HG03565 (cell line): ENCODE measurements around the gene DCLRE1A.

Experiments used
- ATAC-seq: cut with Tn5 transposase; IDR thresholded peaks from one replicate; pipeline ENCODE4 v1.9.1; 2021; ENCODE audit warnings: mild to moderate bottlenecking, moderate library complexity; ENCODE audit not compliant: unreplicated experiment

Gene DCLRE1A

DNA sequence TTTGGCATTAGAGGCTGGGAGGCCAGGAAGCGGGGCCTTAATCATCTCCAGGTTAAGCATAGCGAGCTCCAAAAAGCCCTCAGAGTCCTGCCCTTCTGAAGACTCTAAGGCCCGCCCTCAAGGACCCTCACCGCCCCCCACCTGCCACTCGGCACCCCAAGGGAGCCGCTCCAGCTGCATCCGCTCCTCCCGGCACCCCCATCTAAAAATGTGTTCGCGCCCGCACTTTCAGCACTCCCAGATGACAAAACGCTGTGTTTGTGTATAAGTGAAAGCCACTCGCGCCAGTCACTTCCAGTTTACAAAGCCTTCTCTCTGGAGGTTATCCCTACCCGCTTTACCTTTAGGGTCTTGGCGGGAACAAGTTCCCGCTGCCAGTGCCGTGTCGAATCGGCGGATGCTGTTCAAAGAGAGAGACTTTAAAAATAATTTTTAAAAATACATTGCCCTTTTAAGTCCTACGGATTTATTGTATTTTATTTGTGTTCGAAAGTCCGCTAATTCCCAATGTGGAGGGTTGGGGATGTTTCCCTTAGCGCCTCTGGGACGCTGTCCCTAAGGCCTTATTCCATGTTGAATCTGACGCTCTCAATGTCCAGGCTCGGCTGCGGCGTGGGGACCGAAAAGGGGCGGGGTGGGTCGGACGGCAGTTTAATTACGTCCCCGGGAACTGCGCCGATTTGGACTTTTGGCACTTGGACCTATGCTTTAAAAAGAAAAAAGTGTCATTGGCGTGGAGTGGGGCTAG lies at the start of gene DCLRE1A, which contains the start of gene NHLRC2:
TSS of gene DCLRE1A (minus strand) at position 70 of the 748 bp plus-strand sequence. CDS start 900 bp downstream, outside the sequence.
TSS of gene NHLRC2 (plus strand) at position 649 of the 748 bp plus-strand sequence. CDS start 212 bp downstream, outside the sequence.
- ATAC-seq, result no peak

DNA sequence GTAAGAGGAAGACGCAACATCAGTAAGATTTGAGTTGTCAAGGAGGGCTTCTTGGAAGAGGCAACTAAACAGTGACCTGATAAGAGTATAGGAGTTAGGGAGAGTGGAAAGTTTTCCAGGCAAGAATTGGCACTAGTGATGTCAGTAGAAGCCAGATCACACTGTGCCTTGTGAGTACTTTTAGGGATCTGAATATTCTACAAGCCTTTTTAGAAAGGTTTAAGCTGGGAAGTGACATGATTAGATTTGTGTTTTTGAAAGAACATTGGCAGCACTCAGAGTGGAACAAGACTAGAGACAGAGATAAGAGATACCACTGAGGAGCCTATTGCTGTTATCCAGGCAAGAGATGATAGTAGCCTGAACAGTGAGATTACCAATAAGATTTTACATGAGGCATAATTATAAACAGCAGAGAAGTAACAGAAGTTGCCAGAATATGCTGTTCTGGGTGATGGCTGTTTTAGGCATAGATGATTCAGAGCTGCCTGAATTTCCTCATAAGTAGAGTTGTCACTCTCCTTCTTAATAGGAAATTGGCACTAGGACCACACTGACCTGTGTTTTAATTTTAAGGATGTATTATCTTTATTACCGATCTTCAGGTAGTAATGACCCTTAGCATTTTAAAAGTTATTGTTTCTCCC lies 46.2 kb upstream of the DCLRE1A start:
- ATAC-seq, result no peak

DNA sequence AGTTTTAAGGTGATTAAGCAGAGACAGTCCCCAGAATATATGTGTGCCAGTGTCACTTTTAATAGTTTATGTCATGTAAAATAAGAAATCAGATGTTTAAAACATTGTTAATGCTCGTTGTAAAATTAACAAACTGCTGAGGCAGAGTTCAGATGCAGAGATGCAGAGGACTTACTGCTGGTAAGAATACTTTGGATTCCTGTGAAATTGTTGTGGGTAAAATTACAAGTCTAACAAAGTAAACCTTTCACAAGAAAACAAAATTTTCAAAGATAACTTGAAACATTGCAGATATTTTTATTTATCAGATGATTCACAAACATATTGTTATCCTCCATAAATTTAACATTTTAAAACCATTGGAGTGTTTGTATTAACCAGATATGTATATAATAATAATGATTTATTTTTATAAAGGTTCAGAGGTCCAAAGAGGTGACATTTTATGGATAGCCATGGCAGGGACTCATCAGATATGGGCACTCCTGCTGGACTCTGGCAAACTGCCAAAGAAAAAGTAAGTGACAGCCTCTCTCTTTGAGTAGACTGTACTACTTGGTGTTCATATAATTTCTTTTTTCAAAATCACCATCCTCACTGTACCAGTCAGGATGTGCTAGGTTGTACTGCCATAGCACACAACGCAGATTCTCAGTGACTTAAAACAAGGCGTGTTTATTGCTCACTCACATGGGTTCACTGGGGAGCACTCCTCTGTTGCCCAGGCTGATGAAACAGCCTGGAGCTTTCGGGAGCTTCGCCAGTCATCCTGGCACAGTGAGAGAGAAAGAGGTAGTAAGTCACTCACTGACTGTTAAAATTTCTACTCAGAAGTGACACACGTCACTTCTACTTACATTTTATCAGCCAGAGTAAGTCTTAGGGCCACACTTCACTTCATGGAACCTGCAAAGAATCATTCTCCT lies 44.1 kb upstream of the DCLRE1A start:
- ATAC-seq, result no peak

DNA sequence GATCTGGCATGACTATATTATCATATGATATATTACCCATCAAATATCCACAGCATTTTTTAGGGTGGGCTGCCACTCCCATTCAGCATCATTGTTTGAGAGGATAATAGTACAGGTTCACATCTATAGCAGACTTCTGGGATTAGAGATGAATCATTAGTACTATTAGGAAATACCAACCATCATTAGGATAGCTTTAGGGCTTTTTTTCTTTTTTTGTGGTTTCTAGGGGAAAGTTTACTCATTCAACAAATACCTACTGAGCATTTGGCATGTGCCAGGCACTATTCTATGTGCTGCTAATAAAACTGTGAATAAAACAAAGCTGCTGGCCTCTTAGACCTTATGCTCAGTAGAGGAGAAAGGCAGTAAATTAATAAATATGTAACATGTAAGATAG lies 41.1 kb upstream of the DCLRE1A start:
- no peak for ATAC-seq

DNA sequence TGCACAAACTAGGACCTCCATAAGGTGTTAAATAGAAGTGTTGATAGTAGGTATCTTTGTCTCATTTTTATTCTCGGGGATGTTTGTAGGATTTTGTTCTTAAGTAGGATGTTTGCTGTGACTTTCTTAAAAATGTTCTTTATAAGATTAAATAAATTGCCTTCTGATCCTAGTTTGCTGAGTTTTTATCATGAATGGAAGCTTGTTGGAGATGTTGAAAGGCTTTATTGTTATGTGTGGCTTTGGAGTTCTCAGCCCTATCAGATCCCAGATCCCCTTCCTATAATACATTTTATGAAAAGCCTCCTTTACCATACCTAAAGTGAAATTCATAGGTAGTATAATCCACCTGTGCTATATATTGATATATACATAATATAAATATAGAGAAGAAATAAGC lies 40.7 kb upstream of the DCLRE1A start:
- no peak for ATAC-seq

DNA sequence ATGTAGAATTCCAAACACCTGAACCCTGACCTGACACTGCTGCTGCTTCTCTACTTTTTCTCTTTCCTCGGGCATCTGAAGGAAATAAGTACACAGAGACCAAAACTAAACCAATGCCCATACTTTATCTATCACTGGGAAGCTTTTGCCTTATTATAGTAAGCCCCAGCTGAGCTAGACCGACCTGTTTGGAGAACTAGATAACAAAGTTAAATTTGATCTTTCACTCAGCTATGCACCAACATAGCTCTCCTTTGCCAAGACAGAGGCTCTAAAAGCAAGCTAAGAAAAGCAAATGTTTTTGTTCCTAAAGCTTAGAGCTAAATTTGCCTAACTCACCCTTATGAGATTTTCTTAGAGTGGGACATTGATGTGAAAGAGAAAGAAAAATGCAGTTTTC lies 39.7 kb upstream of the DCLRE1A start:
- ATAC-seq, result no peak

DNA sequence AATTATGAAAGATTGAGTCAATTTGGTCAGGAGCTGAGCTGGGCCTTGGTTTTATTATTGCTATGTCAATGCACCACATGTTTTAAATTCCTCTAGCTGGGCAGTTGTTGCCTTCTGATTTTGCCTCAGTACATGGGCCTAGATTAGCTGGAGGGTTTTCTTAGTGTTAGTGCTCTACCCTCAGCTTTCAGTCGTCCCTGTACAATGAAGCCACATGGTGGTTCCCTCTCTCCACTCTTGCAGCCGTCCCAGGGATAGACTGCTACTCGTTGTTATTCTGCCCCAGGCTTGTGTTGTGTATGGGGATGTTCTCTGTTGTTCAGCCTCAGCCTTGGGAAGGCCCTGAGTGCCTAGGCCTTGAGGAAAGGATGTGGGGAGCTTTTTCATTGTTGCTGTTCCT lies 37.6 kb upstream of the DCLRE1A start:
- no peak for ATAC-seq

DNA sequence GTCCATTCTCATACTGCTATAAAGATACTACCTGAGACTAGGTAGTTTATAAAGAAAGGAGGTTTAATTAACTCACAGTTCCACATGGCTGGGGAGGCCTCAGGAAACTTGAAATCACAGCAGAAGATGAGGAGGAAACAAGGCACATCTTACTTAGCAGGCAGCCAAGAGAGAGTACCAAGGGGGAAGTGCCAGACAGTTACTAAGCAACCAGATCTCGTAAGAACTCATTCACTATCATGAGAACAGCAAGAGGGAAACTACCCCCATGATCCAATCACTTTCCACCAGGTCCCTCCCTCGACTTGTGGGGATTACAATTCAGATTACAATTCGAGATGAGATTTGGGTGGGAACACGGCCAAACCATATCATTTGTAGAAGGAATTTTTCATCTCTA lies 36.9 kb upstream of the DCLRE1A start:
- ATAC-seq, result no peak

DNA sequence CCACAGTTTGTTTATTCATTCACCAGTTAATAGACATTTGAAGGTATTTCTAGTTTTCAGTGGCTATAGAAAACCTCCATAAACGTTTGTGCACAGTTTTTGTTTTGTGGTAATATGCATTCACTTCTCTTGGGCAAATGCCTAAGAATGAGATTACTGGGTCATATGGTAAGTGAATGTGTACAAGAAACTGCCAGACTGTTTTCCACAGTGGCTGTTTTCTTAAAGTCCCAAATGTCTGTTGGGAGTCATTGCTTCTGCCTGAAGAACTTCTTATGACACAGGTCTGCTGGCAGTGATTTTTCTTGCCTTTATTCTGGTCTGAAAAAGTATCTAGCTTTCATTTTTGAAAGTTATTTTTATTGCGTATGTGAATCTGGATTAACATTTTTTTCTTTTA lies 36.0 kb upstream of the DCLRE1A start:
- no peak for ATAC-seq

DNA sequence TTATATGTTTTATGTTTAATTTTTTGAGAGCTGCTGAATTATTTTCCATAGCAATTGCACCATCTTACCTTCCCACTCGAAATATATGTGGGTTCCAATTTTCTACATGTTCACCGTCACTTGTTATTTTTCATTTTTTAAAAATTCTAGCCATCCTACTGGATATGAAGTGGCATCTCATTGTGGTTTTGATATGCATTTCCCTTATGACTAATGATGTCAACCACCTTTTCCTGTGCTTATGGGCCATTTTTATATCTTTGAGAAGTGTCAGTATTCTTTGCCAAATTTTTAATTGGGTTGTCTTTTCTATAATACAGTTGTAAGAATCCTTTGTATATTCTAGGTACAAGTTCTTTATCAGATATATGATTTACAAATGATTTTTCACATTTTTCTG lies 28.4 kb upstream of the DCLRE1A start:
- no peak for ATAC-seq

DNA sequence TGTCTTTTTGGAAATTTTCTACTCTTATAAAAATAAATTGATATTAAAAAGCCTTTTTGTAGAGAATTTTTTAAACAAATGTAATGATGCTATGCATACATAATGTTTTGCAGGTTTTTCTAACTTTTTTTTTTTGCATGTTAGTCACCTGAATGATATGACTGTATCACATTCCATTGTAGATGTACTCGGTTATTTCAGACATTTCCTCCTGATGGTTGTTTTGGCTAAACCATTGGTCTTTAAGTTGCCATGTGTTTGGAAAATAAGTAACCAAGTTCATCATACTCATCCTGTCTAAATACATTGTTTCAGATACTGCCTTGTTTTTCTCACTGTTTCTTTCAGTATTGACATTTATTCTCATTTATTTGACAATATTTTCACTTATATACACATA lies 26.4 kb upstream of the DCLRE1A start:
- no peak for ATAC-seq

DNA sequence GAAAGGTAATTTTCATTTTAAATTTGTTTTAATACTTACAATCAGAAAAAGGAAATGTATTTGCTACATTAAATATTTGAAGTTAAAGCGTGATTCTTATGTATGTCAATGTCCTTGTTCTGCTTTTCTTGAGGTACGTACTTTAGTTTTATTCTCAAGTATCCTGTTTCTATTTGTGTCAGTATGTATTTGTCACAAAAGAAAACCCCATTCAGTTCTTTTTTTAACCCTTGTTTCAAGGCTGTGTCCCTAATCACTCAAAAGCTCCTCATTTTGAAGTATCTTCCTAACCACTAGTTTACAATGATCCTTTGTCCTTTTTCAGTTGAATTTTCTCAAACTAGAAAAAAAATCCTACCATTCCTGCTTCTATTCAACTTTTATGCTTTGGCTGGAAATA lies 25.8 kb upstream of the DCLRE1A start:
- peak; percentile 79 for ATAC-seq

DNA sequence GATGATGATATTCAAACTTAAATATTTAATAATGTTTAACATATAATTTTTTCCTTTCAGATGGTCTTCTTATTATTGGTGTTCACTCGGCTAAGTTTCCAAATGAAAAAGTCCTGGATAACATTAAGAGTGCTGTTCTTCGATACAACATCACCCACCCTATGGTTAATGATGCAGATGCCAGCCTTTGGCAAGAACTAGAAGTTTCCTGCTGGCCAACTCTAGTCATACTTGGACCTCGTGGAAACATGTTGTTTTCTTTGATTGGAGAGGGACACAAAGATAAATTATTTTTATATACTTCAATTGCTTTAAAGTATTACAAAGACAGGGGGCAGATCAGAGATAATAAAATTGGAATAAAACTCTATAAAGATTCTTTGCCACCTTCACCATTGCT lies 22.6 kb upstream of the DCLRE1A start:
- no peak for ATAC-seq

DNA sequence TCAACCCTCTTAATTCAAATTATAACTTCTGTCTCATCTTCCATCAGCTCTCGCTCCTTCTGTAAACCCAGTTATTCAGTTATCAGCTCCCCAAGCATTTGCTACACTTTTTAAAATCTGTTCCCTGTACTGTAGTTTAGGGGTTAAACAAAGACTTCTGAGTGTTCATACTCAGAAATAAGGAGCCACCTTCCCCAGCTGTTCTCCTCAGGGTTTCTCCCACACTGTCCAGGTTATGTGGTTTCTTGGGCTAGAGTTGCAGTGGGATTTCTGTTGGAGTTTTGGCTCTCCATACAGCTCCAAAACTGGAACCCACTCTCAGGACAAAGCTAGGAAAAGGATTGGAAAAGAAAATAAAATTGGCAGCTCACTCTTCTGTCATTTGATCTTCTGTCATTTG lies 21.3 kb upstream of the DCLRE1A start:
- no peak for ATAC-seq

DNA sequence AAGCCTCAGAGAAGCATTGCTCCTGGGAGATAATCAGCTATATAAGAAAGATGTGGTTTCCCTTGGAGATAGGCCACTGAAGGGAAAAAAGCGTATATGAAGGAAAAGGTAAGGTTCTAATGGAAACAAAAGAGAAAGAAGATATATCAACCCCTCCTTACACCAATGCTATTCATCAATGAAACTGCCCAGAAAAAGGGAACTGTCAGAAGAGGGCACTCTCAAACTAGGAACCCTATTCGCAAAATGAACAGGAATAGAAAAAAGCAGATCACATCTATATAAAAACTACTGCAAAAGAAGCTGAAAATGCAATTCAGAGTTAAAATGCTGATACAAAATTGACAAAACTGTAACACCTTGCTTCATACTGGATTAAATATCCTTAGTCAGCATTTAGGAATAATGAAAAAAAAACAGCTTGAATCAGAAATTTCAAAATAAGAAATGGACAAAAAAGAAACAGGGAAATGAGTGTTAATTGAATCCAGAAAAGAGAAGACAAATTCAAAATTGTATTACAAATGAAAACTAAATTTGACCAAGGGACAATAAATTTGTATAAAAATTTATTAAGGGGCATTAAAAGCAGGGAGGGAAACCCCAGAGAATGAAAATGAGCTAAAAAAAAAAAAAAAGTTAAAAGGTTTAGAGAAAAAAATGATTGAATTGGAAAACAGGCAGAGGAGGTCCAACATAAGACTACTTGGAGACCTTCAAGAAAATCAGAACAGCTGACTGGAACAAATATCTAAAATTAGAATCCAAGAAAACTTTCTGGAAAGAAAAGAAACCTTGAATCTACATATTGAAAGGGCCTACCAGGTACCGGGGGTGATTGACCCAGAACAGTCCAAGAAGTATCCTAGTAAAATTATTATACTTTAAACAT lies 18.5 kb upstream of the DCLRE1A start:
- ATAC-seq, result no peak

DNA sequence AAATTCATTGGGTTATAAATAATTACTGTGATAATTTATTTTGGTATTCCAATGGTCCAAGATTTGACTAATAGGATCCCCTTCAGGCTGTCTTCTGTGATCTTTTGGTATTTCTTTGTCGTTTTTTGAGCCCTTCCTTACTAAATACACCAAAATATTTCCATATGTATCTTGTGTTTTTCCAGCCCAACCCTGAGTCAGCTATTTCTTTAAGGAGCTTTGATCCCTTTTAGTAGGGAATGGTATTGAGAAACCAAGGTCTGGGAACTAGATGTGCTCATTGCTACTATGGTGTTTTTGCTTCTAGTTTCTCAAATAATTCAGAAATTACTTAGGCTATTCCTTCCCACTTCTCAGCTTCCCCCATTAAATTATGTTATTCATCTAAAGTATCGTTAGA lies 15.9 kb upstream of the DCLRE1A start:
- ATAC-seq, result no peak

DNA sequence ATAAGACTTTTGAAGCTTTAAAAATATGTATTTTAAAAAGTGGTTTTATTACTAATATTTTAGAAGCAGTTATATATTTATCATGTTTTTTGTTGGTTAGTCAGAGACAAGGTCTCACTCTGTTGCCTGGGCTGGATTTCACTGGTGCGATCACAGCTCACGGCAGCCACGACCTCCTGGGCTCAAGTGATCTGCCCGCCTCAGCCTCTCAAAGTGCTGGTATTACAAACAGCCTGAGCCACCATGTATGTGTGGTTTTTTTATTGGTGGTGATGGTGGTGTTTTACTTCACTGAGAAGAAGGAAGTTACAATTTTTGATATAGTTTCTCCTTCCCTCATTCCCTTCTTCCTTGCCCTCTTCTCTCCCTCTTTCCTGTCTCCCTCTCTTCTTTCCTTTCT lies 14.0 kb upstream of the DCLRE1A start:
- no peak for ATAC-seq

DNA sequence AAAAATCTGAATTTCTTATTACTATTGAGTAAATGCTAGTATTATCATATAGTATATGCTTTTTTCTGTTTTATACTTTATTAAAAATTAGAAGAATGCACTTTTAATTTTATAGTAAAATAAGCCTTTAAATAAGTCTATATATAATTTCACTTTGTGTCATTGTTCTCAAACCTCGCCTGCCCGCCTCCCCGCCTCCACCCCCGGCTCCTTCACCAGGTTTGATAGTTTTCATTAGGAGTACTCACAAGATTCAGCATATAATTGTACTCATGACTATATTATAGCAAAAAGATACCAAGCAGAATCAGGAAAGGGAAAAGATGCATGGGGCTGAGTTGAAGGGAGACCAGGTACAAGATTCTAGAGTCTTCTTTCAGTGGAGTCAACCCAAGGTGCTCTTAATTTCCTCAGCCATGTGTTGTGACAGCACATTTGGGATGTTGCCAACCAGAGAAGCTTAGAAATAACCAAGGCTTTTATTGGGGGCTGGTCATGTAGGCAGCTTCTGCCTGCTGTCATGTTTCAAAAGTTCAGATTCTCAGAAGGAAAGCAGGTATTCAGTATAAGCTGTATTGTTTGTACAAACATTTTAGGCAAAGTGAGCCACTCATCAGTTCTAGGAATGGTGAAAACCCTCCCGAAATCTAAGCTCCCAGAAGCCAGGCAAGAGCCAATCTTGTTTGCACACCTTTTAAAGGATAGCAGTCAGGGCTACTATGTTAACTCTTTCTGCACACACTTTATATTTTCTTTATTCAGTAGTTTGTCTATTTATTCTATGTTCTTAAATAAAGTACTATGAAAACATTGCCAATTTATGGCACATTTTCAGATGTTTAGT lies 12.9 kb upstream of the DCLRE1A start:
- no peak for ATAC-seq

DNA sequence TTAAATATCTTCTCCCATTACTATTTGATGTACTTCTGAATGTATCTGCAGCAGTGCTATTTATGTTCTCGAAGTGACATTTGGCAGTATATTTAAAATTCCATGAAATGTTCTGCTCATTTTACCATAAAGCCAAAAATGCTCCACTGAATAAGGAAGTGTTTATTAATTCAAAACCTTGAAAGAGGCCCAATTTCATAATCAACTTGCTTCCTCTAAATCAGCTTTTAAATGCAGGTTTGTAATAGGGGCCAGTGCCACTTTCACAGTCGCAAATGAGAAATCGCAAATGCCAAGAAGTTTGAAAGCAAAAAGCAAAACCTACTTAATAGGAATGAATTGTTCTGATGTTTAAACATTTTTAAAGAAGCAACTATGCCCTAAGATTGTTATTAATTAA lies 12.0 kb upstream of the DCLRE1A start:
- no peak for ATAC-seq

DNA sequence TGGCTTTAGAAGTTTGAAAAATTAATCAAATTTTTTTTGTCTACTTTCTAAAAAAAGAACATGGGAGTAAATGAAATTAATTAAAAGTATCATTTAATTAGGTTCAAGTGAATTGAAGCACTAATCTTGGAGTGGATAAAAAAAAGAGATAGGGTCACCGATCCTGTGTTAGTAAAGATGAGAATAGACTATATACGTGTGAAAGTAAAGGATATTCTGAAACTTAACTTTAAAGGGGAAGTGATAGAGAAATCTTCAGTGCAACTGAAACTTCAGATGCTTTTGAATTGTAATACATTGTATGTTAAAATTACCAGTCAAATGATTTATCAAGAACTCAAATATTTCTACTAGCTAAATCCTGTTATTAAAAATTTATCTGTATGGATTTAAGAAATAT lies 5.4 kb upstream of the DCLRE1A start:
- ATAC-seq, result peak; percentile 45
